ENCODE results near the gene RAB12.
"Not testable (repeated sequence)": the region's sequence is repeated elsewhere in the genome, so short reads cannot be mapped to it uniquely, and the experiment has no call there.

The RAB12 gene, protein sequence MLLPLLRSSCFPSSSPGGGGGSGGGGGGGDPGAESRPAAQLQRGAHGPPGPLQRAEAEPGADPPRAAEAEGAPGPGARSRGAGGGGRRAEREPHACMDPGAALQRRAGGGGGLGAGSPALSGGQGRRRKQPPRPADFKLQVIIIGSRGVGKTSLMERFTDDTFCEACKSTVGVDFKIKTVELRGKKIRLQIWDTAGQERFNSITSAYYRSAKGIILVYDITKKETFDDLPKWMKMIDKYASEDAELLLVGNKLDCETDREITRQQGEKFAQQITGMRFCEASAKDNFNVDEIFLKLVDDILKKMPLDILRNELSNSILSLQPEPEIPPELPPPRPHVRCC

DNA sequence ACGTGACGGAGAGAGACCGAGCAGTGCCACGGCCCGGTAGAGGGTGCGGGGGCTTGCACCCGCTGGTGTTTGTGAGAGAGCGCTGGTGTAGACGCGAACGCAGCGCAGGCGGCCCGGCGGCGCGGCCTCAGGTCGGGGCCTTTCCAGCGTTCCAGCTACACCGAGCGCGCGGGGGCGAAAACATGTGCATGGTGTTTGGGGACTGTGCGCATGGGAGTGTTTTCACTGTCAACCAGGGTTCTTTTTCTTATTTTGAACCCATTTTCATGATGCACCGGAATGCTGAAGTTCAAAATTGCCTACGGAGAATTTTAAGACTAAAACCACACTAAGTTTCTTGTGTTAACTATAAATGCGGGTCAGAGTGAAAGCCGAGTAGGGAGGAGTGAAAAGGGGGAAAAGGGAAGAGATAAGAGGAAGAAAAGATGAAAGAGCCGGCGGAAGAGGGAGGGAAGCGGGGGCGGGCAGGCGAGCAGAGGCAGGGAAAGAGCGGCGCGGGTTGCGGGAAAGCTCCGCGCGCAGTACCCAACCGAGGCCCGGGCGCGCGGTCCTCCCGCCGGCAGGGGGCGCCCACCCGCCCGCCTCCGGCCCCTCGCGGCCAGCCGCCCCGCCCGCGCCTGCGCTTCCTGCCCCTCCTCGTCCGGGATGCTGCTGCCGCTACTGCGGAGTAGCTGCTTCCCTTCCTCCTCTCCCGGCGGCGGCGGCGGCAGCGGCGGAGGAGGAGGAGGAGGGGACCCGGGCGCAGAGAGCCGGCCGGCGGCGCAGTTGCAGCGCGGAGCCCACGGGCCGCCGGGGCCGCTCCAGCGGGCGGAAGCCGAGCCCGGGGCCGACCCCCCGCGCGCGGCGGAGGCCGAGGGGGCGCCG is at the start of gene RAB12:
RAB12 (plus strand) TSS at position 643 of the 864 bp plus-strand sequence; CDS start at position 646, 3 bp downstream.
- TF ChIP-seq, protein P1, sequence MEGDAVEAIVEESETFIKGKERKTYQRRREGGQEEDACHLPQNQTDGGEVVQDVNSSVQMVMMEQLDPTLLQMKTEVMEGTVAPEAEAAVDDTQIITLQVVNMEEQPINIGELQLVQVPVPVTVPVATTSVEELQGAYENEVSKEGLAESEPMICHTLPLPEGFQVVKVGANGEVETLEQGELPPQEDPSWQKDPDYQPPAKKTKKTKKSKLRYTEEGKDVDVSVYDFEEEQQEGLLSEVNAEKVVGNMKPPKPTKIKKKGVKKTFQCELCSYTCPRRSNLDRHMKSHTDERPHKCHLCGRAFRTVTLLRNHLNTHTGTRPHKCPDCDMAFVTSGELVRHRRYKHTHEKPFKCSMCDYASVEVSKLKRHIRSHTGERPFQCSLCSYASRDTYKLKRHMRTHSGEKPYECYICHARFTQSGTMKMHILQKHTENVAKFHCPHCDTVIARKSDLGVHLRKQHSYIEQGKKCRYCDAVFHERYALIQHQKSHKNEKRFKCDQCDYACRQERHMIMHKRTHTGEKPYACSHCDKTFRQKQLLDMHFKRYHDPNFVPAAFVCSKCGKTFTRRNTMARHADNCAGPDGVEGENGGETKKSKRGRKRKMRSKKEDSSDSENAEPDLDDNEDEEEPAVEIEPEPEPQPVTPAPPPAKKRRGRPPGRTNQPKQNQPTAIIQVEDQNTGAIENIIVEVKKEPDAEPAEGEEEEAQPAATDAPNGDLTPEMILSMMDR (IDR thresholded peaks at IDR 0.05; ENCODE audit: low read depth, low read length, missing control alignments), result no peak
- peak within 1 kb of the TSS; percentile 93 for H3K4me3 ChIP-seq (replicated peaks; ENCODE audit: low read depth, low read length)
- DNase-seq (ENCODE audit: extremely low read depth, low read depth), result no peak

DNA sequence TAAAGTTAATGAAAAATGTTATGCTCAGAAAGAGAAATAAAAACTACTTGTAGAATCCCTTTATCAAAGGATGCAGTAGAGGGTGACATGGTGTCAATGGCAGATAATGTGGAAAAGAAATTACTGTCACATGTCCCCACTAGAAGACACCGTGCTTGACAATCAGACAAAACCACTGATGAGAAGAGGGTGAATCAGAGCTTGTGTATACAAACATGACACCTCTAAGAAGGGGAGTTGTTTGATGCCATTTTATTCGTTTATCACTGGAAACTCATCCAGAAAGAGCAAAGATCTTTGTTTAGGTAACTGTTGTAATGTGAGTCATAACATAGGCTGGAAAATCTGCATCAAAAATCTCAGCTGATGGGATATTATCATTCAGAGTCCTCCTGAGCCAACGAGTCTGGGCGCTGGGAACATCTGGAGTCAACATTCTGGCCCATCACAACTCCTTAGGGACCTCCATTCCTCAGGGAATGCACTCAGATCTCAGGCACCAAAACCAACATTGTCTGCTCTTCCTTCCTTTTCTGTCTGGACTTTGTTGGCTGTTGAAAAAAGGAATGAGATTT is 49.5 kb upstream of the RAB12 start:
- H3K4me3 ChIP-seq (replicated peaks; ENCODE audit: low read depth, low read length), result no peak overlapping the region
- no peak for DNase-seq (ENCODE audit: extremely low read depth, low read depth)
- TF ChIP-seq, protein P1 (IDR thresholded peaks at IDR 0.05; ENCODE audit: low read depth, low read length, missing control alignments), result no peak

DNA sequence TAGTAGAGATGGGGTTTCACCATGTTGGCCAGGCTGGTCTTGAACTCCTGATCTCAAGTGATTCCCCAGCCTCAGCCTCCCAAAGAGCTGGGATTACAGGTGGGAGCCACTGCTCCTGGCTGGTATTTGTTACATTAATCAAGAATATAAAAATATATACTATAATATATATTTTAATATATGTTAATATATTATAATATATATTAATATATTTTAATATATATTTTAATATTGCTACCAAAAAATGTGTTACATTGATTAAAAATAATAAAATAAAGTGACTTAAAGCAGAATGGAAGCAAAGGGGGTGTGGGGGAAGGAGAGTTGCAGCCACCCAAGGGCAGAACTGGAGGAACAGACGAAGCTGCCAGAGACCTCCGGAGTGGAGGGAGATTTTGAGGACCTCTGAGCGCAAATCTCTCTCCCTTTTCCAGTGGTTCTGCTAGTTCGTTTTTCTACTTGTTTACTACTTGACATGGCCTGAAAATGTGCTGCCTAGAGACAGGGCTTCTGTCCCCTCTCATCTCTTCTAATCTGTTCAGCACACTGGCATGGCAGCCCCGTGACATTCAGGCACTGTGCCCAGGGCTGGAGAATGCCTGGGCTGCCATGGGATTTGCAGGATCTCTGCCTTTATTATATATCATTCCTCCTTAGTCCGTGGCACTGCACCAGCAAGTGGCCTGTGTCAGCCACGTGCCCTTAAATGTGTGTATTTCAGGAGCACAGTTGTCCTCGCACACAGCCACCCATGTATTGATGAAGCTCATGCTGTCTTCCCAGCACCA is 47.9 kb upstream of the RAB12 start:
- DNase-seq (ENCODE audit: extremely low read depth, low read depth), result no peak
- H3K4me3 ChIP-seq (replicated peaks; ENCODE audit: low read depth, low read length), result no peak overlapping the region
- TF ChIP-seq, protein P1 (IDR thresholded peaks at IDR 0.05; ENCODE audit: low read depth, low read length, missing control alignments), result no peak

DNA sequence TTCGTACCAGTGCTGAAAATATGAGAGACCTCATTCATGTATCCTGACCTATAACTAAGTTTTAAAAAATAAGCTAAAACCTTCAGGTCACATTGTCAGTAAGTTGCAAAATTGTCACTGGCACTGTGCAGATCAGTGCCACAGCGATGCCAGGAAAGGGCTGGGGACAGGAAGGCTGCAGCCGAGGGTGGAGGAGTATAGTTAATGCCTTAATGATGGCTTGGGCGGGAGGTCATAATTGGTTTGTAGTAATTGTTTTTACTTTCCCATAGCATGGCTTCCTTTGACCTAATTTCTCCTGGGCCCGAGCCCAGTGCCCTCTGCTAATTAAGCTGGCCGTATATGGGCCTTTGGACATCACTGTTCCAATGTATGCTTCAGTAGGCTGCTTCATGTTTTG is 47.2 kb upstream of the RAB12 start:
- H3K4me3 ChIP-seq (replicated peaks; ENCODE audit: low read depth, low read length), result no peak overlapping the region
- TF ChIP-seq, protein P1 (IDR thresholded peaks at IDR 0.05; ENCODE audit: low read depth, low read length, missing control alignments), result no peak
- DNase-seq (ENCODE audit: extremely low read depth, low read depth), result no peak

DNA sequence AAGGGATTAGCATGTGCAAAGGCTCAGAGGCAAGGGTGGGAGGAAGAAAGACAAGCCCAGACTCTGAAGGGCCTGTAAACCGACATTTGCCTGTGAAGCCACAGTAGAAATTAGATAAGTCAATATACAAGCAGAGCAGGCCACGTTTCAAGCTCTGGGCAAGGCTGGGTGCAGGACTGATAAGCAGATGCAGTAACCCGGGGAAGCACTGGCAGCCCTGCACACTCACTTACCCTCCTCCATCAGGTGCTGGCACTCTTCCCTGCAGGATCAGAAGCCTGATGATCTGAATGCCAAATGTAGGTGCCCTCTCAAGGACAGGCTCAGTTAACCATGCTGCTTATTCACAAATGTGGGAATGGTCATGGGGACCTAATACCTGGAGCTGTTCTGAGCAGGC is 46.3 kb upstream of the RAB12 start:
- no peak for DNase-seq (ENCODE audit: extremely low read depth, low read depth)
- H3K4me3 ChIP-seq (replicated peaks; ENCODE audit: low read depth, low read length), result no peak overlapping the region
- TF ChIP-seq, protein P1 (IDR thresholded peaks at IDR 0.05; ENCODE audit: low read depth, low read length, missing control alignments), result no peak

DNA sequence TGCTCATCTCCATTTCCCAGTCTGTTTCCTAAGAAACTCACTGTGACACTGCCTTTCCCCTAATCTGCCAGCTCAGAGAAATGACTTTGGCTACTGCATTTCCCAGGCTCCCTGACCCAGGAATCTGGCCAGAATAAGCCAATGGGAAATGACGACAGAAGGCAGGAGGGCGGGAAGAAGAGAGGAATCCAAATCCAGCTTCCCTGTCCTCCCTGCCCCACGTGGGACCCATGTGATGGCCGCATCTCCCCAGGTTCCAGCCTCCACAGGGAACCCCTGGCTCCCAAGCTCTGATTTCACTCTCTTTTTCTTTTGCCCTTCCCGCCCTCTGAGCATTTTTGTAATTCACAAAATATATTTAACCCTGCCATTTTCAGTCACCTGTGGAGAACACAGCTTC is 37.8 kb upstream of the RAB12 start:
- H3K4me3 ChIP-seq (replicated peaks; ENCODE audit: low read depth, low read length), result no peak overlapping the region
- DNase-seq (ENCODE audit: extremely low read depth, low read depth), result no peak
- TF ChIP-seq, protein P1 (IDR thresholded peaks at IDR 0.05; ENCODE audit: low read depth, low read length, missing control alignments), result no peak

DNA sequence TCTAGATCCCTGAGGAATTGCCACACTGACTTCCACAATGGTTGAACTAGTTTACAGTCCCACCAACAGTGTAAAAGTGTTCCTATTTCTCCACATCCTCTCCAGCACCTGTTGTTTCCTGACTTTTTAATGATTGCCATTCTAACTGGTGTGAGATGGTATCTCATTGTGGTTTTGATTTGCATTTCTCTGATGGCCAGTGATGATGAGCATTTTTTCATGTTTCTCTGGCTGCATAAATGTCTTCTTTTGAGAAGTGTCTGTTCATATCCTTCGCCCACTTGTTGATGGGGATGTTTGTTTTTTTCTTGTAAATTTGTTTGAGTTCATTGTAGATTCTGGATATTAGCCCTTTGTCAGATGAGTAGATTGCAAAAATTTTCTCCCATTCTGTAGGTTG is 35.5 kb upstream of the RAB12 start:
- H3K4me3 ChIP-seq (replicated peaks; ENCODE audit: low read depth, low read length); DNase-seq (ENCODE audit: extremely low read depth, low read depth): not testable (repeated sequence)

Data from HFF-Myc (cell line).